ENCODE measurements around the gene CACNA2D3.
A peak's percentile ranks its signal among the peaks of the same experiment; 100 is the strongest.

Gene CACNA2D3

GRCh38 chr3:54847361-54847760 is 725.0 kb downstream of the CACNA2D3 start:
- DNase-seq (ENCODE audit: extremely low spot score): no peak
- CTCF ChIA-PET: no interaction called here
- TF ChIP-seq SP1 (IDR thresholded peaks at IDR 0.05) (no peak), ZNF384 (IDR thresholded peaks at IDR 0.05) (no peak)
- POLR2A ChIA-PET: no interaction called here

- TF ChIP-seq FOXM1 (IDR thresholded peaks at IDR 0.05; ENCODE audit: borderline replicate concordance) (no peak), TARDBP (IDR thresholded peaks at IDR 0.05) (no peak), LEF1 (IDR thresholded peaks at IDR 0.05; ENCODE audit: borderline replicate concordance) (no peak), ELF4 (IDR thresholded peaks at IDR 0.05) (no peak), FOXA1 (IDR thresholded peaks at IDR 0.05) (no peak), NFRKB (IDR thresholded peaks at IDR 0.05) (no peak), SP1 (IDR thresholded peaks at IDR 0.05) (no peak), BHLHE40 (IDR thresholded peaks at IDR 0.05; ENCODE audit: borderline replicate concordance) (no peak), ARNT (IDR thresholded peaks at IDR 0.05) (no peak), SUZ12 (IDR thresholded peaks at IDR 0.05) (no peak), L3MBTL2 (conservative IDR thresholded peaks at IDR 0.05) (no peak), FOXK2 (IDR thresholded peaks at IDR 0.05) (no peak), PKNOX1 (IDR thresholded peaks at IDR 0.05) (no peak), CTBP1 (IDR thresholded peaks at IDR 0.05; ENCODE audit: borderline replicate concordance) (no peak), ZNF384 (IDR thresholded peaks at IDR 0.05) (no peak), HDGF (IDR thresholded peaks at IDR 0.05; ENCODE audit: borderline replicate concordance) (no peak)
- no peak for DNase-seq (ENCODE audit: extremely low spot score)
- ChIA-PET POLR2A (no interaction called here), CTCF (interaction anchor here (0.7 kb wide), 1 partner anchor 424 kb away, joined by 3 read pairs; no protein-coding TSS in a partner anchor)
These were observed 727.0 kb downstream of the CACNA2D3 start for GRCh38 chr3:54849360-54849759.

GRCh38 chr3:54850484-54851018 is 728.2 kb downstream of the CACNA2D3 start:
- ChIA-PET CTCF (no interaction called here), POLR2A (no interaction called here)
- TF ChIP-seq ZNF384 (IDR thresholded peaks at IDR 0.05): no peak
- TF ChIP-seq FOXK2 (IDR thresholded peaks at IDR 0.05): no peak
- TF ChIP-seq NFRKB (IDR thresholded peaks at IDR 0.05): no peak
- TF ChIP-seq L3MBTL2 (conservative IDR thresholded peaks at IDR 0.05): no peak
- no peak for TF ChIP-seq CTBP1 (IDR thresholded peaks at IDR 0.05; ENCODE audit: borderline replicate concordance)
- TF ChIP-seq BHLHE40 (IDR thresholded peaks at IDR 0.05; ENCODE audit: borderline replicate concordance): no peak
- TF ChIP-seq ELF4 (IDR thresholded peaks at IDR 0.05): no peak
- no peak for TF ChIP-seq HDGF (IDR thresholded peaks at IDR 0.05; ENCODE audit: borderline replicate concordance)
- TF ChIP-seq PKNOX1 (IDR thresholded peaks at IDR 0.05): no peak
- TF ChIP-seq TARDBP (IDR thresholded peaks at IDR 0.05): no peak
- TF ChIP-seq SUZ12 (IDR thresholded peaks at IDR 0.05): no peak
- TF ChIP-seq FOXA1 (IDR thresholded peaks at IDR 0.05): no peak
- TF ChIP-seq ARNT (IDR thresholded peaks at IDR 0.05): no peak
- no peak for TF ChIP-seq FOXM1 (IDR thresholded peaks at IDR 0.05; ENCODE audit: borderline replicate concordance)
- no peak for TF ChIP-seq LEF1 (IDR thresholded peaks at IDR 0.05; ENCODE audit: borderline replicate concordance)
- TF ChIP-seq SP1 (IDR thresholded peaks at IDR 0.05): no peak
- no peak for DNase-seq (ENCODE audit: extremely low spot score)

GRCh38 chr3:54853573-54854404 is 731.4 kb downstream of the CACNA2D3 start:
- CTCF ChIA-PET: interaction anchor here (0.5 to 1.6 kb wide), 3 partner anchors 11 to 147 kb away, joined by 3 to 4 read pairs (median 4); no protein-coding TSS in a partner anchor
- POLR2A ChIA-PET: no interaction called here
- peak; percentile 85 for DNase-seq (ENCODE audit: extremely low spot score)
- TF ChIP-seq FOXK2 (IDR thresholded peaks at IDR 0.05) (no peak), BHLHE40 (IDR thresholded peaks at IDR 0.05; ENCODE audit: borderline replicate concordance) (no peak), ARNT (IDR thresholded peaks at IDR 0.05) (no peak), NFRKB (IDR thresholded peaks at IDR 0.05) (no peak), ELF4 (IDR thresholded peaks at IDR 0.05) (no peak), L3MBTL2 (conservative IDR thresholded peaks at IDR 0.05) (no peak), SP1 (IDR thresholded peaks at IDR 0.05) (no peak), HDGF (IDR thresholded peaks at IDR 0.05; ENCODE audit: borderline replicate concordance) (no peak), PKNOX1 (IDR thresholded peaks at IDR 0.05) (no peak), CTBP1 (IDR thresholded peaks at IDR 0.05; ENCODE audit: borderline replicate concordance) (no peak), LEF1 (IDR thresholded peaks at IDR 0.05; ENCODE audit: borderline replicate concordance) (no peak), FOXM1 (IDR thresholded peaks at IDR 0.05; ENCODE audit: borderline replicate concordance) (no peak), FOXA1 (IDR thresholded peaks at IDR 0.05) (no peak), TARDBP (IDR thresholded peaks at IDR 0.05) (no peak), SUZ12 (IDR thresholded peaks at IDR 0.05) (no peak), ZNF384 (IDR thresholded peaks at IDR 0.05) (no peak)

- POLR2A ChIA-PET: no interaction called here
- TF ChIP-seq FOXM1 (IDR thresholded peaks at IDR 0.05; ENCODE audit: borderline replicate concordance) (no peak), ZNF384 (IDR thresholded peaks at IDR 0.05) (no peak), ARNT (IDR thresholded peaks at IDR 0.05) (no peak), PKNOX1 (IDR thresholded peaks at IDR 0.05) (no peak), NFRKB (IDR thresholded peaks at IDR 0.05) (no peak), CTBP1 (IDR thresholded peaks at IDR 0.05; ENCODE audit: borderline replicate concordance) (no peak), SP1 (IDR thresholded peaks at IDR 0.05) (no peak), FOXK2 (IDR thresholded peaks at IDR 0.05) (no peak), SUZ12 (IDR thresholded peaks at IDR 0.05) (no peak), ELF4 (IDR thresholded peaks at IDR 0.05) (no peak), LEF1 (IDR thresholded peaks at IDR 0.05; ENCODE audit: borderline replicate concordance) (no peak), TARDBP (IDR thresholded peaks at IDR 0.05) (no peak)
- CTCF ChIA-PET: no interaction called here
- no peak for DNase-seq (ENCODE audit: extremely low spot score)
These were observed 733.9 kb downstream of the CACNA2D3 start for GRCh38 chr3:54856271-54856670.

All from HEK293T (cell line).